GM19452 (cell line): Measurements from ENCODE around the gene CCDC134.

Experiments used
- ATAC-seq: cut with Tn5 transposase; IDR thresholded peaks from one replicate; pipeline ENCODE4 v1.9.1; 2021; ENCODE audit not compliant: unreplicated experiment

Gene CCDC134

DNA sequence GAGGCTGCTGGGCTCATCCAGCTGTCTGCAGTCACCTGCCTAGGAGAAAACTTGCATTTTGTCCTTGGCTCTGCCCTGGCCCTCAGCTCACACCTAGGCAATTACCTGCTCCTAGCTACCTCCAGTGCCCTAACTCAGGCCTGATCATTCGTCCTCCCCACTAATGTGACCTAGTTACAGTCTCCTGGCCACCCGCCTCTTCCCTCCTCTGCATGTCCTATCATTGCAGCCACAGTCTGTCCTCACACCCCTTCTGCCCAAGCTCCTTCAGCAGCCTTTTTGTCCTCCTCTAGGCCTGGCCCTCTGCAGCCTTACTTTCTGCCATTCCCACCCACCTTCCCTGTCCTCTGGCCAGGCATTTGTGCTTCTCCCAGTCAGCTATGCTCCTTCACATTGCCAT is 17.7 kb upstream of the CCDC134 start:
- ATAC-seq: no peak

DNA sequence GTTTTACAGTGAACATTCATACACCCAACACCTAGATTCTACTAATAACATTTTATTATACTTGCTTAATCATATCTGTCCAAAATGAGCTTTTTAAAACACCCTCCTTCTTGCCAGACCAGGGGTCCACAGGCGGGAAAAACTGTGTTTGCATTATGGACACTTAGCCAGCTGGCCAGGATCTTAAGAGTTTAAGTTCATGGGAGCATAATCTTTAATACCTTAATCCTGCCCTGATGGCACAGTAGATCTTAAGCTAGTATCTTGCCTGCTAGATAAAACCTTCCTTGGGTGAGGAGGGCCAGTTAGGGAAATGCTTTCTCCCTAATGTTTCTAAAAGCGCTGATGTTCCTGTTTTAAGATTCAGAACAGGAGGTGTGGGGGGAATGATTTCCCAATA is 13.1 kb upstream of the CCDC134 start:
- ATAC-seq: no peak

DNA sequence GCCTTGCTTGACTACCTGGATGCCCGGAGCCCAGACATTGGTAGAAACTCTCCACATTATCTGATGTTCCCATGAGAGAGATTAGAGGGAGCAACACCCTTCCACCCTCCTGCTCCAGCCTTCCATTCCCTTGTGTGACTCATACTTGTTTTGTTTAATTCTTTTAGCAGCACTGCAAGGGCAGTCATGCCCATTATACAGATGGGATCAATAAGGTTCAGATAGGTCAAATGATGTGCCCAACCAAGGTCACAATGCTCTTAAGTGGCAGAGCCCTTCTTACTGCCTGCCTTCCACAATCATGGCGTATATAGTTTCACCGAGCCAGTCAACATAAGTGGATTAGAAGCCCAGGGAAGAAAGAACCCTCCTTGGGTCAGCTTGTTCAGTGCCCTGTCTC is 6.6 kb upstream of the CCDC134 start:
- ATAC-seq: no peak

DNA sequence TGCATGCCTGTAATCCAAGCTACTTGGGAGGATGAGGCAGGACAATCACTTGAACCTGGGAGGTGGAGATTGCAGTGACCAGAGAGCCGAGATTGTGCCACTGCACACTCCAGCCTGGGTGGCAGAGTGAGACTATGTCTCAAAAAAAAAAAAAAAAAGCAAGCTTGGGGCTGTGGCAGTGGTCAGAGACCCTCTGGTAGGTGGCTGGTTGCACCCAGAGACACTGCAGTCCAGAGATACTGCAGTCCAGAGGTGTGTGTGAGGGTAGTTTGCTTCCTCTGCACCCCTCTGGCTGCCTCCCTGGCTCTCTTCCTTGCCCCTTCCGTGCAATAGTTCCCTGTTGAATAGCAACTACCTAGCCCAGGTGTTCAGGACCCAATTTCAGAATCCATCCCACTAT is 1.7 kb upstream of the CCDC134 start:
- ATAC-seq: no peak

DNA sequence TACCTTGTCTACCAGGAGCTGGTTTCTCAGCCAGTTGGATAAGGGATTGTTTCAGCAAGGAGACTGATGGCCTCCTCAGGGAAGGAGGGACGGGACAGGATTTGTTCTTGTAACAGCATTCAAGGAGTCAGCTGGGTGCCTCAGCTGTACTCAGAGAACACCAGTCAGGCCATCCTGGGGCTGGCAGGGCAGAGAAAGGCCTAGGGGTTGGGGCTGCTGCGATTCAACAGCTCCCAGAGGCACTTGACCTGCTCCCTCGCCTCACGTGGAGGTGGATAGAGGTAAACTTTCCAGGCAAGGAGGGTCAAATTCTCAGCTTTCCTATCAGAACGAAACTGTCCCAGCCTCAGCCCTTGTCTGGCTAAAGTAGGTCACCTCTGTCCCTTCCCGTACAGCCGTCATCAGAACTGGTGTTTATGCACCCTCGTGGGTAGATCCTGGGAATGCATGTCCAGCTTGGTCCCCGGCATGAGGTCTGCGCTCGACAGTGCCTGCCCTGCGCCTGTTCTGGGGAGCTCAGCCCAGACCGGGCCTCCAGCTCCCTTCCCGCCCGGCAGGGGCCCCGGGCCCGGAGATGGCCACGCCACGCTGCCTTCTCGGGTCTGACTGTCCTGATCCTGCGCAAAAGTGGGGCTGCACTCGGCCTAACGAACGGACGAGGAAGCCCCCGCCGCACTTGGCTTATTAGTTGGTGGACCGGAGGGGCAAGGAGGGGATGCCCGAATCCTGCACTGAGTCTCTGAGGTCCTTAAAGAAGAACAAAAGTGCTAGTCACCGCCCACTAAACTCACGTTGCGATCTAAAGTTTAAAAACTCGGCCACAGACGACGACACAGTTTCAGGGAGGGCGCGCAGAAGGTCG is 762 bp upstream of the CCDC134 start:
- ATAC-seq: no peak

DNA sequence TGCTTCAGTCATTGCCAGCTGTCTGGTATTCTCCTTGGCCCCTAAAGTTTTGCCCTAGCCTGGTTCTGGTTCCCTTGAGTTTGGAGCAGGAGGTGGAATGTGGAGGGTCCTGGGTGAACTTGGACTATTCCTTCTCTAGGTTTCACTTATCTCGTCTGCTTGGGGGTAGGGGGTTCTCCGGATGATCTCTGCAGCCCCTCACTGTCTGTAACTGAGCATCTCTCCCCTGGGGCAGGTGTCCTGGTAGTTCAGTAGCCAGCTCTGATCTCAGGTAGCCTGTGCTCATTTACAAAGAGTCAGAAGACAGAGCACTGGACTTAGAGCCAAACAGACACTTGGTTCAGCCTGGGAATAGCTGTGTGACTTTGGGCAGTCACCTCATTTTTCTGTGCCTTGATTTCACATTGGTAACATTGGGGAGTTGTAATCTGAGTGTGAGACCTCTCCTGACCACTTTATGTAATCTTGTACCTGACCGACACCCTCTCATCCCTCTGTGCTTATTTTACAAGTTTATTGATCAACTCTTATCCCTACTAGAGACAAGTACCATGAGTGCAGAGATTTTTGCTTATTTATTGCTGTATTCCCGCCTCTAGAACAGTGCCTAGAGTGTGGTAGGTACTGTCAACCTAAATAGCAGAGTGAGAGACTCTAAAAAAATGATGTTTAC is 804 bp downstream of the CCDC134 start:
- ATAC-seq: no peak

DNA sequence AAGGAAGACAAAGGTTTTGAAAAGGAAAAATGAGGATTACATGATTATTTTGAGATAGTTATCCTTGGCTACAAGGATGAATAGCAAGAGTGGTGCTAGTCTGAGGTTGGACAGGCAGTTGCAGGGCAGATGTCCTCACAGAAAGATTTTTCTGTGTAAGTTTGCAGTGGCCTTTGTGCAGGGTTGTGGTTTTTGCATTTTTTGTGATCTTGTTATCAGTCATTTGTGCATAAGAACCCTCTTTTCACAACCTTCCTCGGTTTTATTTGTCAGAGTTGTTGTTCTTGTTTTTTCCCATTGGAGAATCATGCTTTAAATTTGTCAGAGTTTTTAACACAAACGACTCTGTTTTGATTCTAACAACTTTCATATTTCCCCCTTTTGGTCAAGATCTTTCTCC is 1.4 kb downstream of the CCDC134 start:
- no peak for ATAC-seq

DNA sequence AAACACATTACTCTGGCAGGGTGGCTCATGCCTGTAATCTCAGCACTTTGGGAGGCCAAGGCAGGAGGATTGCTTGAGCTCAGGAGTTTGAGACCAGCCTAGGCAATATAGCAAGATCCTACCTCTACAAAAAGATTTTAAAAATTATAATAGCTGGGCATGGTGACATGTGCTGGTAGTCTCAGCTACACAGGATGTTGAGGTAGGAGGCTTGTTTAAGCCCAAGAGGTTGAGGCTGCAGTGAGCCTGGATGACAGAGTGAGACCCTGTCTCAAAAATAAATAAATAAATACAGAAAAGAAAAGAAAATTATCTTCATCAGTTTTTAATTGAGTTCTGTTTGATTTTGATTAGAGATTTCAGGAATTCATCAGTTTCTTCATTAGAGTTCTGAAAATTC is 5.2 kb downstream of the CCDC134 start:
- ATAC-seq: no peak

DNA sequence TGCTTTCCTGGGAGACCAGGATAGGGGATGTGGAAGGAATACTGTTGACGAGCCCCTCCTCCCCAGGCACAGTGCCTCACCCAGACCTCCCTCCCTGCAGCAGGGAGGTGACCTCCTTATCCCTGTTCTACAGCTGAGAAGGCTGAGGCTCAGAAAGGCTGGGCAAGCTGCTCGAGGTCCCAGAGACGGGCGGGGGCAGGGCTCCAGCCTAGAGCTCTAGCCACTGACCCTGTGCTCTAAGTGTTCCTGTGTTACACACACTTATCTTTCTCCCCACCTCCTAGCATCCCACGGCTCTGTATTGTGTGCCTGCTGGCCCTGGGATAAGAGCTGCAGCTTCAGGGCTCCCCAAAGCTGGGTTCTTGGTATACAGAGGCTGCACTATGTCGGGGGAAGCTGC is 7.9 kb downstream of the CCDC134 start:
- no peak for ATAC-seq

DNA sequence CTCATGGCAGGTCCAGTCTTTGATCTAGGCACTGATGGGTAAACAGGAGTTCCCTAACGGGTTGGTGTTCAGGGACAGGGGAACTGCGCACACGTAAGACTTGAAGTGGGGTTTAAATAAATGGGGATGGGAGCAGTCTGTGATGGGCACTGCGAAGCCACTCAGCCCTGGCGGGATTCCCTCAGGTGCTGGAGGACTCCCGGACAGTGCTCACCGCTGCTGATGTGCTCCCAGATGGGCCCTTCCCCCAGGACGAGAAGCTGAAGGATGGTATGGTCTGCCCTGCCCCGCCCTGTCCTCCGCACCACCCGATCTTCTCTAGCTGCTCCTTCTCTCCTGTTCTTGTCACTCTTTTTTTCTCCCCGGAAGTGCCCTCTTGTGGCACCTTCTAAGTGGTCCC is 9.5 kb downstream of the CCDC134 start:
- ATAC-seq: no peak

DNA sequence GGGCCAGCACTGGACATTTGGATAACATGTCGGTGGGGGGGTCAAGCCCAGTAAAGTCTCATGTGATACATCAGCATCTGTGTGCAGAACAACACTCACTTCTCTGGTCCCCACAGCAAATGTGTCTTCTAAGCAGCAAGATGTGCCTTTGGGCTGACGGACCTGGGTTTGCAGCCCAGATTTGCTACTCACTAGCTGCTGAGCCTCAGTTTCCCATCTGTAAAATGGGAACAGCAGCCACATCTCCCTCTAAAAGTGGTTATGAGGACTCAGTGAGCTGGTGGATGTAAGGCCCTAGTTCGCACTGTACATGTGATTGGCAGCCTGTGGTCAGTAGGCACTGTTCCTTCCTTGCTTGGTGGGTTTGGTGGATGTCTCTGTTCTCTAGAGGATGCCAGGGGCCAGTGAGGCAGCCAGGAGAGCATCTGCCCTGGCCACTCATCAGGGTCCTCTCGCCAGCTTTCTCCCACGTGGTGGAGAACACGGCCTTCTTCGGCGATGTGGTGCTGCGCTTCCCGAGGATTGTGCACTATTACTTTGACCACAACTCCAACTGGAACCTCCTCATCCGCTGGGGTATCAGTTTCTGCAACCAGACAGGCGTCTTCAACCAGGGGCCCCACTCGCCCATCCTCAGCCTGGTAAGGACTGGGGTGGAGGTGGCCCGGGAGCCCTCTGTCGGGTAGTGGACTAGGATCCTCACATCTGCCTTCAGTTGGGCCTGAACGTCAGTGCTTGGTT is 12.5 kb downstream of the CCDC134 start:
- no peak for ATAC-seq

DNA sequence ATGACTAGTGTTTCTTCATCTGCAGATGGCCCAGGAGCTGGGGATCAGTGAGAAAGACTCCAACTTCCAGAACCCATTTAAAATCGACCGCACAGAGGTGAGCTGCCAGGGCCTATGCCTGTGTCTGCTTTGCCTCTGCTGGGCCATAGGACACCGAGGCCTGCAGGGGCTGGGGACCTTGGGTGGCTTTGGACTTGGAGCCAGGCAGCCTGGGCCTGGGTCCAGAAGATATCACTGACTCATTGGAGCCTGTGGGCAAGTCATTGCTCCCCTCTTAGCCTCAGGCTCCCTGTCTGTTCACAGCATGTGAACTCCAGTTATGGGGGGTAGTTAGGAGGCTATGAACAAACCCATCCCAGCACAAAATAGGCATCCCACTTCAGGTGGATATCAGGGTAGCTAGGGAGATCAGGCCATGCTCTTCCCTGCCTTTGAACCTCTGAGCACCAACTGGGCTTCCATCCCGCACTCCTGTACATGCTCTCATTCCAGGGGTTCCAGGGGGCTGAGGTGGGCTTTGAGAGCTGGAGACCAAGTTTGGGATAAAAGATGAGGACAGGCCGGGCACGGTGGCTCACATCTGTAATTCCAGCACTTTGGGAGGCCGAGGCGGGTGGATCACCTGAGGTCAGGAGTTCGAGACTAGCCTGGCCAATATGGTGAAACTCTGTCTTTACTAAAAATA is 13.4 kb downstream of the CCDC134 start:
- no peak for ATAC-seq

DNA sequence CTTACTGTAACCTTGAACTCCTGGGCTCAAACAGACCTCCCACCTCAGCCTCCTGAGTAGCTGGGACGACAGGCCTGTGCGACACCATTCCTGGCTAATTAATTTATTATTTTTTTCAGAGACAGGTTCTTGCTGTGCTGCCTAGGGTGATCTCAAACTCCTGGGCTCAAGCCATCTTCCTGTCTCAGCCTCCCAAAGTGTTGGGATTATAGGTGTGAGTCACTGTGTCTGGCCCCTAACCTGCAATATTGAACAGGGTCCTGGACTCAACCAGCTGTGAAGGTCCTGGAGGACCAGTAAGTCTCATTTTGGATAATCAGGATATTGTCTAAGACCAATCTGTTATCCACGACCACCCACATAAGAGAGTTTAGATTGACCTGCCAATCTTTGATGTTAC is 15.2 kb downstream of the CCDC134 start:
- no peak for ATAC-seq

DNA sequence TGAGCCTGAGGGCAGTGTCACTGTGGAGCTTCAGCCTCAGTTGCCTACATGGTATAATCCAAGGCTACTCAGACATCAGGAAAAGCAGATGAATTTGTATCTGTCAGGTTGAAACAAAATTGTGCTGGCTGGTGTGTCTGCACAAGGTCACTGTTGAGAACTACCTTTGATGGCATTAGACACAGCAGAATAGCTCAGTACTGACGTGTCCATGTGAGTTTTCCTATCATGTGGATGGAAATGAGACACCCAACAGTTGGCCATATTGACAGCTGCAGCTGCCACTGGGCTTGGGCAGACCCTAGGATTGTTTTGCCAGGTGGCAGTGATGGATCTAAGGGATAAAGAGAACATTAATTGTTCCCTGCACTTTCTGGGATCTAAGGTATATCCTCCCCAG is 15.8 kb downstream of the CCDC134 start:
- no peak for ATAC-seq

DNA sequence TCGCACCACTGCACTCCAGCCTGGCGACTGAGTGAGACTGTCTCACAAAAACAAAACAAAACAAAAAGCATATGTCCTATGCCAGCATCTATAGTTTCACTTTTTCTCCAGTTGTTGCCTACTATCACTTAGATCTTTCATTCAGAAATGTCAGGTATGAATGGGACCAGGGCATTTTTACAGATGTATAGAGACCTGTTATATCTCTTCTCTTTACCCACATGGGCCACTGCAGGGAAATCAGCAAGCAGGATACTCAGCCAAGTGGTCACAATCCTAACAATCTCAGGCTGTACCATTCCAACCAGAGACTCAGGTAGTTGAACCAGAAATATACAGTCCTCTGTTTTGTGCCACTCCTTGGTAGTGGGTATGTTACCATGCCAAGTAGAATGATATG is 16.4 kb downstream of the CCDC134 start:
- ATAC-seq: no peak

DNA sequence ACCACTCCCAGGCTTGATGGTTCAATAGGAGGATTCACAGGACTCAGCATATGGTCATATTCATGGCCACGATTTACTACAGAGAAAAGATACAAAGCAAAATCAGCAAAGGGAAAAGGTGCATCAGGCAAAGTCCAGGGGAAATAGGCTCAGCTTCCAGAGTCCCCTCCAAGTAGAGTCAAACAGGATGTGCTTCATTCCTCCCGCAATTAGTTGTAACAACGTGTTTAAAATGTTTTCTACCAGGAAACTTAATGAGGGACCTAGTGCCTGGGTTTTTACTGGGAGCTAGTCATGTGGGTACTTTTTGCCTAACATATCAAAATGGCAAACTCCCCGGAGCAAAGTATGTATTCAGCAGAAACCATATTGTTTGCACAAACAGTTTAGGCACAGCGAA is 17.5 kb downstream of the CCDC134 start:
- no peak for ATAC-seq

DNA sequence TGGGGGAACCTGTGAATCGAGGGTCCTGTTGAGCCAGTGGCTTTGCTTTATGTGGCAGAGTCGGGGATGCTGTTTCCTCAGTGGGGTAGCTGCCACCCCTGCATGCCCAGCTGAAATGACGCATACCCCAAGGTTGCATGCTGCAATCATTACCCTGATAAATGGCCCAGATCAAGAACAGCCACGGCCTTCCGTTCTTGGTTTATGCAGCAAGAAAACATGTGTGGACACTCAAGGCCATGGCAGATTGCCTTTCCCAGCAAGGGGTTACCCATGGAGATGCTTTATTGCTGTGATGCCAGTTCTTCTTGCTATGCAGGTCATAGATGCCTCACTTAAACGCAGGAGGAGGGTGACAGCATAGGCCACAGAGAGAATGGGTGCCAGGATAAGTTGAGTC is 18.1 kb downstream of the CCDC134 start:
- ATAC-seq: no peak

DNA sequence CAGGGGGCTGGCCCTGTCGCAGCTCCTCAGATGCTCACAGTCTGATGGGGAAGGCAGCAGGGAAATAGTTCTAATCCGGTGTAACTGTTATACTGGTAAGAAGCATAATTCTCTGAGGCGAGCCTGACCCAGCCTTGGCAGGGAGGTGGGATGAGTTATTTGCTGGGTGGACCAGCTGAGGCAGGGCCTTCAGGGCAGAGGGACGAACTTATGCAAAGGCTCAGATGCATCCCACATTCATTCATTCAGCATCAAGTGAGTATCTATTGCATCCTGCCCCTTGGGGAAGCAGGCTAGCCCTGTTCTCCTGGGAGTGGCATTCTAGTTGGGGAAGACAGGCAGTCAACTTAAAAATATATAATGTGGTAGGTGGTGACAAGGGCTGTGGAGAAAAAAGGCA is 18.8 kb downstream of the CCDC134 start:
- no peak for ATAC-seq

DNA sequence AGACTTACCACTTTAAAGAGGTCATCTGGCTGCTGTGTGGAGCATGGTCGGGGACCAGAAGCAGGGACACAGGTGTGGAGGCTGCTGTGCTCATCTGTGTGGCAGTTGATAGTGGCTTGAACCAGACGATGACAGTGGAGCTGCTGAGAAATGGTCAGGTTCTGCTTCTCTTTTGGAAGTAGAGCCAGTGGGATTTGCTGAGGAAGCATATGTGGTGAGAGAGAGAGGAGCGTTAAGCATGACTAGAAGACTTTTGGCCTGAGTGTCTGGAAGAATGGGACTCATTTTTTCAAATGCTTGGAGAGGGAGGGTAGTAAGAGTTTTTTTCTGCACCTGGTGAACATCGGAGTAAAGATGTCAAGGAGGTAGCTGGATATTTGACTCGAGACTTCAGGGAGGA is 20.0 kb downstream of the CCDC134 start:
- no peak for ATAC-seq

DNA sequence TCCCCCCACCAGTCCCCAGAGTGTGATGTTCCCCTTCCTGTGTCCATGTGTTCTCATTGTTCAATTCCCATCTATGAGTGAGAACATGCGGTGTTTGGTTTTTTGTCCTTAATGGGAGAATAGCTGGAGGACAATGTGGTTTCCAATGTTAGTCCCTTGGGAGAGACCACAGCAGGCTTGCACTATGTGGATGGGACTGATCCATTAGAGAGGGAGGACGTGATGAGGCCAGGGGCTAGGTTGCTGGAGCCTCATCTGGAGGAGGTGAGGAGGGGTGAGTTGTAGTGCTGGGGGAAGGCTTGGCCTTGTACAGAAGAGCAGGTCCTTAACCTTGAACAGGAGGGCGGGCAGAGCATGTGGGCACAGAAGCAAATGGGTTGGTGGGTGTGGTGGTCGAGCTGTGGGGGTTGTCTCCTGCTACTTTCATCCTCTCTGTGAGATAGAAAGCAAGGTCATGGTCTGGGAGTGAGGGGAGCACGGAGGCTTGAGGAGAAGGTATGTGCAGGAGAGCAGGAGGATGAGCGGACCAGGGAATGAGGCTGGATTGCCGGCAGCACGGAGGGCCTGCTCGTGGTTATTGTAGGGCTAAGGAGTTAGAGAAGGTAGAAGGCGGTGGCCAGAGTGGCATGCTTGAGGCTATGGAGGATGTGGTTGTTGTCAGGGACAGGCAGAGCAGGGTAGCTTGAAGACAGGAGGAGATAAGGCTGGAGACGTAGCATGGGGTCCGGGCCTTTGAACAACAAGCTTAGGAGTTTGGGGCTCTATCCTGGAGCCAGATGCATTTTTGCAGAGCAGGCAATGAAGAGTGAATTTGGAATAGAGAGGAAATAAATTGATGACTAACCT is 21.2 kb downstream of the CCDC134 start:
- ATAC-seq: no peak
